HG02884 (cell line): ENCODE results near the gene ANK3.

ENCODE experiments used
- ATAC-seq: cut with Tn5 transposase; IDR thresholded peaks from one replicate; pipeline ENCODE4 v1.9.1; 2021; ENCODE audit warnings: mild to moderate bottlenecking, moderate library complexity; ENCODE audit not compliant: unreplicated experiment

ANK3 gene

DNA sequence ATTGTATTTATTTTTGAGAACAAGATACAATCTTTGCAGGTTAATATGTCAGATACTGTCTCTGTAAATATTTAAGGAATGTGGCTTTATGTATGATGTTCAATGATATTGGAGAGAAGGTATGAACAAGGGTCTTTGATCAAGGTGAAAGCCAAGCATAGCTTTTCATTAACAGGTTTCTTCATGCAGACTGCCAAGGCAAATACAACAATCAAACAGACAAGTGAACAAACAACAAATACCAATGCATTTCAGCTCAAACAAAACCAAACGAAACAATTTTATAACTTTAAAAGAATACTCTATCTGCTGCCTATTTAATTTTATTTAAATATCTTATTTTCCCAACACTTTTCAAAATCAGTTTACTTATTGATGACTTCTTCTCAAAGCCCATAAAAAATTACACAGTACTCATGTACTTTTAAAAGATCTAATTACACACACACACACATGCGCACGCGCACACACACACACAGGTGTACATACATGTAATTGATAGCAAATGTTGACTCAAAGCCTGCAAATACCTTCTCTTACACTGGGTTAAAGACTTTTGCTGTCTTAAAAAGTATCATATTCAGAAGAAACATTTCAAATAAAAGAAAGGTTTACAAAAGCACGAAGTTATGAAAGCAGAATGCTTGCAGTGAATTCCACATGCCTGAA, 282.2 kb downstream of the ANK3 start:
- ATAC-seq: no peak

GRCh38 chr10:60105295-60105695, 284.4 kb downstream of the ANK3 start:
- no peak for ATAC-seq

- no peak for ATAC-seq
Observed at GRCh38 chr10:60101821-60102220, 287.9 kb downstream of the ANK3 start.

DNA sequence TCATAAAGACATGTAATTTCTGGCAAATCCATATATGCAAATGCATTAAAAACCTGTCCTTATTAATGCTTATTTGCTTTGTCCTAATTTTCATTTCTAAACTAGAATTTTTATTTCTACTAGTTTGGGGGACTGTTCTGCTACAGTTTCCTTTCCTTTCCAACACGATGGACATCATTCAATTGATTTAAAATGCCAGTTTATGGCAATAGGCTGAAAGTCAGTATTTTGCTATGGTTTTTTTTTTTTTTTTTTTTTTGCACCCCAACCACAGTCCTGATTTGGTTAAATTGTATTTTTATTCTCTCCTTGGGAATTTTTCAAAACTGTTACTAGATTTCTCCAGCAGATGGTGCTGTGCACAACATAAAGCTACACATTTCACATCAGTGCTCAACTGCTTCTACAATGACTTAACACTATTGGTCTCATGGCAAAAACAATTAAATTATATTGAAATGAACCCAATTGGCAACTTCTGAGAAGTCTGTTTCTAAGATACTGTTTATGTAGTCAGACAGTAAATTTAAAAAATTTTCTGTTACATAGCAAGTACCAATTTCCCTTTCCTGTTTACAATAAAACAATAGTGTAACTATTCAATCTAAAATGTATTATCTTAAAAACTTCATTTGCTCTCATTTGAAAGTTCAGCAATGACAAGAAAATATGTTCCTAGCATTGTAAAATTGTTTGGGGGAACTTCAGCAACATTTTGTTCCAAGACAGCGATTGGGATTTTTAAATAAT, 289.5 kb downstream of the ANK3 start:
- ATAC-seq: no peak

DNA sequence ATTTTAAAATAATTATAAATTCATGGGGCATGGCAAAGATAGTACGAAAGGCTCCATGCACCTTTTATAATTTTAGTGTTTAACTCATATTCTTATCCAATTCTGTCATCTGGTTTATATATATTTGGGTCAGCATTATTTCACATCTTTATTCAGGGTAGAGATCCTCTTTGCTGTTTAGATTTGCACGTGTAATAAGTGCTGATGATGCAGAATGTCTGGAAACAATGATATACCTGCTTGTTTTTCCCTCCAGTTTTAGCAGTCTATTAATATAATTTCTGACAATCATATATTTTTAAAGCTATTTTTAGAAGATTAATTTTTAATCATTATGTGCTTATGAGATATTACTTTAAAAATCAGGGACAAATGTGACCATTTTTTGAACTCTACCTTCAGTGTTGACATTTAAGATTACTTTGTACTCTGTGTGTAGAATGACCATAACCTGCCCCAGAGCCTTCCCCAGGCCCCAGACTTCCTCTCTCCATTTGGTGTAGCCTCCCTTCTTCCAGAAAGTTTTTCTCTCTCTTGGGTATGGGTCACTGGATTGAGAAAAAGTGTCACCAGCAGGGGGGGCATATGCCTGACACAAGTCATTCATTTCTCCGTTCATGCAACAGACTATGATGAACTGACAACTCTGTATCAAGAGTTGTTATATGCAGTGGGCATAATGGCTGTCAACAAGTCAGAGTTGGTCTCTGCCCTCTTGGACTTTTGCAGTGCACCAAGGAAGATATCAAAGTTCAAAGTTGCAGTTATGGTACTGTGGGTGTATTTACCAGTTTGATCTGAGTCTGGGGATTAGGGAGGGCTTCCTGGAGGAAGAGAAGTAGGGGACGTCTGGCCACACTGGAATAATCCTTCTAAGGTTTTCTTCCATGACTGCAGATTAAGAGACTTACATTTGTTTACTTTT, 290.7 kb downstream of the ANK3 start:
- no peak for ATAC-seq

GRCh38 chr10:60096761-60097513, 292.7 kb downstream of the ANK3 start:
- ATAC-seq: peak; percentile 79

DNA sequence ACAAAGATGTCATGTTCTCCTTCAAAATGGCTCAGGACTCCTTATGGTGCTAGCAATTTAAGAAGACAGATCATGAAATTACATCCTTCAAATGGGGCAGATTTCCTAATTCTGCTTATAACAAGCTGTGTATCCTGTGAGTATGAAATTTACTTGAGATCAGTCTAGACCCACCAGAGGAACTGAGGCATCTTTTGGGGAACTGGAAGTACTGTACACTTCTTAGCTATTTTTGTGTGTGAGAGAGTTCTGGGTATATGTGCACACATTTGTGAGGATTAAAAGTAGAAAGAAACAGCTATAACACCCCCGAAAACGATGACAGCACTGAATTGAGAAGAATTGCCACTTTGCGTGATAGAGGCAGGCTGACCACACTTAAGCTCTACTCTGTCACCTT, 296.4 kb downstream of the ANK3 start:
- ATAC-seq: no peak

DNA sequence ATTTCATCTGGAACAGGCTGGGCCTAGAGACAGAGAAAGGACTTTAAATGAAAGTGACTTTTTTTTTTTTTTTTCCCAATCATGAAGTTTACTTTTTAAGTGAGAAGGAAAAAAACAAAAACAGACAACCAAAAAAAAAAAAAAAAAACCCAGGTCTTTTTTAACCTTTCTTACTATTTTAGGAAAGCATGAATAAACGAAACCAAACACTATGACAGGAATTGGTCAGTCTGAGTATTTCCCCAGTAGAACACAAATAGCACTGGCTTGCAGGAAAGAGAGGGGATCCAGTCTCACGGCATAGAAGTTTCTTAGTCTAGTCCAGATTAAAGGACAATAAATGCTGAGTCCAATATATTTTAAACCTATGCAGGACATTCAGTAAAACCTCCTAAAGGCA, 302.8 kb downstream of the ANK3 start:
- ATAC-seq: peak; percentile 91

DNA sequence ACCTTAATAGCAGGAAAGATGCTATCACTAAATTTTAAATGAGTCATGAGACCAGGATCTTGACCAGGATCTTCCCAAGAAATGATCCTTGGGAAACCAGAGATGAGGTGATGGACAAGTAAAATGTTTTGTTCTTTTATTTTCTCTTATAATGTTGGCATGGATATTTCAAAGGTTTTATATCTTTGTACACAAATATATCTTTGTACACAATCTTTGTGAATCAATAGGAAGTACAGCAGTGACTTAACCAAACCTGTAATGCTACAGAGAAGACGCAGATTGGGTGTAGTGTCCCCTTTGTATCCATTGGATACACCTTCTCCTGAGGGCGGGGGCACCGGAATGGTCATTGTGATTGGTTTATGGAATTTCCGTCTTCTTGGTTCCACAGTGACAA, 303.3 kb downstream of the ANK3 start:
- ATAC-seq: peak; percentile 17

- ATAC-seq: no peak
Observed at GRCh38 chr10:60082744-60083344, 306.8 kb downstream of the ANK3 start.

DNA sequence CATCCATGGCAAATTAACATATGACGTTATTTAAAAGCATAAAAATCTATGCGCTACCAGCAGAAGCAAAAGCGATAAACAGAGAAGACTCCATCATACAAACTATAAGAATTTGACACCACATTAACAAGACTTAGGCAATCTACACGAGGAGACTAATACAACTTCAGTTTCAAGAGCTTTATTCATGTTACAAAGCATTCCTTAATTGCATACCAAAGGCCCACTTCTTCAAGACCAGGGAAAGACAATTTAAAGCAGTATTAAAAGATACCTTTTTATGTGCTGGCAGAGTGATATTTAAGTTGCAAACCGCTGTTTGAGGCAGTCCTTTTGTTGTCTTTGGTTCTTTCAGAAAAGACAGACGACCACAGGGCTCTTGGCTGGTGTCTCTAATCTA, 307.3 kb downstream of the ANK3 start:
- no peak for ATAC-seq

GRCh38 chr10:60073781-60074656, 315.7 kb downstream of the ANK3 start:
- ATAC-seq: peak; percentile 92

GRCh38 chr10:60073397-60073780, 316.3 kb downstream of the ANK3 start:
- ATAC-seq: no peak

GRCh38 chr10:60069311-60069710, 320.4 kb downstream of the ANK3 start:
- no peak for ATAC-seq

DNA sequence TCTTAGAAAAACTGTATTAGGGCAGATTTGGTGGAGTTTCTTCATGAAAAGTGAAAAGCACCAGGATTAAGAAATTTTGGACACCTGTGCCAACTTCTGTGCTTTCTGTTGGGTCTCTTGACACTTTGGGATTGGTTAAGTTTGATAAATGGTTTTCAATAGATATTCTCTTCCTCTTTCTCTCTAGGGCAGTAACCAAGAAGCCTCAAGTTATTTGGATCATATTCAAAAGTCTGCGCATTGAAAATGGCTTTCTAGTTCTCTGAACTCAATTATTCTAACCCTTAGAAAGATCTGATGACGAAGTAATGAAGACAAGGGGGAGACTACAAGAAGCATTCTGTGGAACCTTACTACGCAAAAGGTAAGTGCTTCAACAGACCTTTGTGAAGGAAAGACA, 339.3 kb downstream of the ANK3 start:
- ATAC-seq: no peak

- ATAC-seq: no peak
Observed at GRCh38 chr10:60048091-60048501, 341.6 kb downstream of the ANK3 start.

DNA sequence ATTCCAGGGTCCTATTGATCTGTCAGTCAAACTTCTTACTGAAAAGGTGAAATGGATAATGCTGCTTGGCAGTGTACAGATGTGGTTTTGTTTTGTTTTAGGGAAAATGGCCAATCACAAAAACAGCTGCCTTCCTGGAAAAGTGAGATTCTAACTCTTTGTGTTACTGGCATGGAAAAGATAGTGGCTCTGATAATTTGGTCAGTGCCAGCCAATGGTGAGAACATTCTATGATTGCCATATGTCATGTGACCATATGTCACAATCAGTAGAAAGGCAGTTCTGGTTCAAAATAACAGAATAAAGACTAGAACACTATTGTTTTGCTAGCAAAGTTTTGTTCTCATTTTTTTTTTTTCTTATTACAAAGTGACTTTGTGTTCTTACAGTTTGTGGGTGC, 344.1 kb downstream of the ANK3 start:
- ATAC-seq: no peak

GRCh38 chr10:60044971-60045370, 344.7 kb downstream of the ANK3 start:
- ATAC-seq: no peak

DNA sequence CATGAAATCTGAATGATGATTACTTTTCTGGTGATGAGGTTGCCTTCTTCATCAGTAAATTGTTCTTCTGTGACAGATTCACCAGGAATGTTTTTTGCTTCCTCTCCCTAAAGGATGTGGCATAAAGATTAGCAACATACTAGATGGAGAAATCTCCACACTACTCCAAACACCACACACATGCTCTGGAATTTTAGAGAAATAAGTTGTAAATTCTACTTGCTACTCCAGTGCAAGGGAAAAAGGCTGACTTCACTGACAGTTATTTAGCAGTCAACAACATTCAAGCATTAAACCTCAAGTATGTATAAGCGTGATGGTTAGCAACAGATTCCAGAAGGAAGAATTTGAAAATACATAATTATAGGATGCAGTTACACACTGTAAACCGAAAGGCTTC, 345.4 kb downstream of the ANK3 start:
- no peak for ATAC-seq
